Neuronal stem cell (in vitro differentiated cells): ENCODE measurements around the gene VPREB3.

Experiments used
- DNase-seq: peaks from one replicate; pipeline ENCODE4 v3.0.0-alpha.2; 2013; ENCODE audit warnings: low spot score
- H2AFZ ChIP-seq: one replicate; pipeline ENCODE4 v1.6.1; 2013; ENCODE audit warnings: mild to moderate bottlenecking, low read length, inconsistent platforms
- H2AK5ac ChIP-seq: 2 replicates; pipeline ENCODE4 v1.6.1; 2013; ENCODE audit warnings: low read depth, mild to moderate bottlenecking, inconsistent platforms, low read length, moderate library complexity, mixed read lengths
- H2BK120ac ChIP-seq: 2 replicates; pipeline ENCODE4 v1.6.1; 2013; ENCODE audit warnings: low read depth, mild to moderate bottlenecking, inconsistent platforms, low read length, moderate library complexity, mixed read lengths
- H2BK12ac ChIP-seq: one replicate; pipeline ENCODE4 v1.6.1; 2013; ENCODE audit warnings: low read length, inconsistent platforms
- H2BK15ac ChIP-seq: 2 replicates; pipeline ENCODE4 v1.6.1; 2013; ENCODE audit warnings: mild to moderate bottlenecking, low read length, inconsistent platforms, mixed read lengths
- H2BK5ac ChIP-seq: one replicate; pipeline ENCODE4 v1.6.1; 2013; ENCODE audit warnings: inconsistent platforms, mild to moderate bottlenecking, low read length, moderate library complexity
- H3K14ac ChIP-seq: one replicate; pipeline ENCODE4 v1.6.1; 2013; ENCODE audit warnings: low read length, inconsistent platforms
- H3K18ac ChIP-seq: 2 replicates; pipeline ENCODE4 v1.6.1; 2013; ENCODE audit warnings: low read length, inconsistent platforms
- H3K23ac ChIP-seq: 2 replicates; pipeline ENCODE4 v1.6.1; 2013; ENCODE audit warnings: low read depth, mild to moderate bottlenecking, mixed read lengths, low read length, inconsistent platforms; ENCODE audit not compliant: poor library complexity
- H3K27ac ChIP-seq: replicated peaks from 3 replicates; pipeline ENCODE4 v1.5.1; 2013; ENCODE audit warnings: low read length, inconsistent platforms
- H3K27me3 ChIP-seq, 3 experiments: 2 replicates each; pipeline ENCODE4 v1.6.1; 2013; ENCODE audit warnings: low read length in 3 of 3, mild to moderate bottlenecking in 2 of 3, inconsistent platforms in 1 of 3, low read depth in 1 of 3, mixed read lengths in 1 of 3, moderate library complexity in 1 of 3; ENCODE audit not compliant: control insufficient read depth in 3 of 3, insufficient read depth in 3 of 3
- H3K36me3 ChIP-seq, 2 donors: replicated peaks in 1 of 2; 2 replicates each; pipeline ENCODE4 v1.6.1; 2013; ENCODE audit warnings: low read length in 2 of 2; ENCODE audit not compliant: control insufficient read depth in 2 of 2, insufficient read depth in 2 of 2
- H3K4ac ChIP-seq: 2 replicates; pipeline ENCODE4 v1.6.1; 2013; ENCODE audit warnings: inconsistent platforms, mild to moderate bottlenecking, low read length, moderate library complexity
- H3K4me1 ChIP-seq, 2 donors: 1 replicate in 1 of 2; 2 replicates in 1 of 2; pipeline ENCODE4 v1.6.1; 2013; ENCODE audit warnings: low read length in 2 of 2, low read depth in 1 of 2; ENCODE audit not compliant: control insufficient read depth in 2 of 2, insufficient read depth in 1 of 2
- H3K4me2 ChIP-seq: one replicate; pipeline ENCODE4 v1.6.1; 2013; ENCODE audit warnings: mild to moderate bottlenecking, low read length, inconsistent platforms; ENCODE audit not compliant: insufficient read depth, poor library complexity, severe bottlenecking
- H3K4me3 ChIP-seq, 2 donors: 2 replicates each; pipeline ENCODE4 v1.5.1; 2013; ENCODE audit warnings: low read length in 2 of 2, mild to moderate bottlenecking in 2 of 2, inconsistent platforms in 1 of 2, moderate library complexity in 1 of 2
- H3K79me1 ChIP-seq: one replicate; pipeline ENCODE4 v1.6.1; 2013; ENCODE audit warnings: low read depth, mild to moderate bottlenecking, inconsistent platforms, low read length, moderate library complexity
- H3K9ac ChIP-seq: one replicate; pipeline ENCODE4 v1.6.1; 2013; ENCODE audit warnings: mild to moderate bottlenecking, low read depth, low read length, inconsistent platforms; ENCODE audit not compliant: poor library complexity
- H3K9me3 ChIP-seq, 2 donors: replicated peaks in 1 of 2; 2 replicates each; pipeline versions ENCODE3 to v1.6.1; 2013; ENCODE audit warnings: low read length in 2 of 2, mild to moderate bottlenecking in 2 of 2, inconsistent platforms in 1 of 2, low read depth in 1 of 2, mixed read lengths in 1 of 2, moderate library complexity in 1 of 2; ENCODE audit not compliant: control insufficient read depth in 2 of 2, insufficient read depth in 1 of 2
- H4K8ac ChIP-seq: one replicate; pipeline ENCODE4 v1.6.1; 2013; ENCODE audit warnings: low read depth, mild to moderate bottlenecking, inconsistent platforms, low read length, moderate library complexity
- H4K91ac ChIP-seq: one replicate; pipeline ENCODE4 v1.6.1; 2013; ENCODE audit warnings: low read length, low read depth, mild to moderate bottlenecking, inconsistent platforms; ENCODE audit not compliant: poor library complexity
- WGBS, 2 donors: extraction: QIAGEN DNeasy Blood & Tissue Kit; methylation state at CpG; one replicate each; pipeline ENCODE4 v1.1.7; 2013; ENCODE audit warnings: missing lambda C conversion rate in 2 of 2, mixed read lengths in 1 of 2; ENCODE audit not compliant: insufficient read length in 2 of 2, insufficient replicate concordance in 1 of 2; ENCODE audit errors: extremely low coverage in 2 of 2; 5-methylcytosine and 5-hydroxymethylcytosine counted together

VPREB3 gene

GRCh38 chr22:23759566-23759965 is 5.3 kb upstream of the VPREB3 start:
- no CpG with 5 or more reads among the region's 4 CpGs for WGBS, 2 donors
- no peak overlapping the region for H2BK120ac ChIP-seq
- no peak overlapping the region for H3K23ac ChIP-seq
- no peak overlapping the region for H4K91ac ChIP-seq
- H3K27ac ChIP-seq, result no peak overlapping the region
- H2BK15ac ChIP-seq, result no peak overlapping the region
- no peak overlapping the region for H4K8ac ChIP-seq
- H3K18ac ChIP-seq, result no peak overlapping the region
- H3K4ac ChIP-seq, result no peak overlapping the region
- H3K4me3 ChIP-seq, result no peak overlapping the region
- H3K4me1 ChIP-seq, result peaks cover 9 to 17% of the 10 kb centered on the region in 2 donors
- no peaks in the 10 kb centered on the region for H3K79me1 ChIP-seq
- no peaks in the 10 kb centered on the region for H3K36me3 ChIP-seq
- H3K4me2 ChIP-seq, result no peak overlapping the region
- H3K27me3 ChIP-seq, result no peaks in the 10 kb centered on the region
- no peak for DNase-seq
- H2BK12ac ChIP-seq, result no peak overlapping the region
- no peak overlapping the region for H3K14ac ChIP-seq
- H2AFZ ChIP-seq, result no peak overlapping the region
- H2AK5ac ChIP-seq, result no peak overlapping the region
- H3K9ac ChIP-seq, result no peak overlapping the region
- no peaks in the 10 kb centered on the region for H3K9me3 ChIP-seq
- H2BK5ac ChIP-seq, result no peak overlapping the region

- no peaks in the 10 kb centered on the region for H3K27me3 ChIP-seq
- no peak overlapping the region for H3K4me3 ChIP-seq
- H3K23ac ChIP-seq, result no peak overlapping the region
- H3K4me2 ChIP-seq, result no peak overlapping the region
- no peak overlapping the region for H2BK5ac ChIP-seq
- no peak overlapping the region for H4K8ac ChIP-seq
- H2BK15ac ChIP-seq, result no peak overlapping the region
- H2BK12ac ChIP-seq, result no peak overlapping the region
- no peak overlapping the region for H3K27ac ChIP-seq
- no peak overlapping the region for H2BK120ac ChIP-seq
- H3K18ac ChIP-seq, result no peak overlapping the region
- no peak overlapping the region for H3K4ac ChIP-seq
- no peak overlapping the region for H2AFZ ChIP-seq
- H2AK5ac ChIP-seq, result no peak overlapping the region
- H3K79me1 ChIP-seq, result no peaks in the 10 kb centered on the region
- no peaks in the 10 kb centered on the region for H3K9me3 ChIP-seq
- H3K9ac ChIP-seq, result no peak overlapping the region
- no peak overlapping the region for H4K91ac ChIP-seq
- DNase-seq, result no peak
- H3K4me1 ChIP-seq, result no peaks in the 10 kb centered on the region
- no peaks in the 10 kb centered on the region for H3K36me3 ChIP-seq
- H3K14ac ChIP-seq, result no peak overlapping the region
- no CpG with 5 or more reads among the region's 4 CpGs for WGBS, 2 donors
Measured at GRCh38 chr22:23756891-23757290, 2.7 kb upstream of the VPREB3 start.

GRCh38 chr22:23755711-23756110 is 1.5 kb upstream of the VPREB3 start:
- H4K91ac ChIP-seq, result no peak overlapping the region
- no peak overlapping the region for H2AK5ac ChIP-seq
- no peak overlapping the region for H3K23ac ChIP-seq
- no peaks in the 10 kb centered on the region for H3K79me1 ChIP-seq
- no peaks in the 10 kb centered on the region for H3K4me1 ChIP-seq
- no peak overlapping the region for H2BK5ac ChIP-seq
- no peak overlapping the region for H3K4ac ChIP-seq
- no peak overlapping the region for H2BK15ac ChIP-seq
- H4K8ac ChIP-seq, result no peak overlapping the region
- H3K27ac ChIP-seq, result no peak overlapping the region
- H3K4me3 ChIP-seq, result no peak overlapping the region
- H3K4me2 ChIP-seq, result no peak overlapping the region
- DNase-seq, result no peak
- no peaks in the 10 kb centered on the region for H3K9me3 ChIP-seq
- no peak overlapping the region for H2AFZ ChIP-seq
- H3K36me3 ChIP-seq, result no peaks in the 10 kb centered on the region
- H3K18ac ChIP-seq, result no peak overlapping the region
- H3K14ac ChIP-seq, result no peak overlapping the region
- H3K27me3 ChIP-seq, result no peaks in the 10 kb centered on the region
- H3K9ac ChIP-seq, result no peak overlapping the region
- no peak overlapping the region for H2BK12ac ChIP-seq
- no peak overlapping the region for H2BK120ac ChIP-seq
- WGBS, 2 donors, result no CpG with 5 or more reads among the region's 8 CpGs

GRCh38 chr22:23754980-23755636 is 883 bp upstream of the VPREB3 start:
- H3K18ac ChIP-seq, result no peak overlapping the region
- H4K8ac ChIP-seq, result no peak overlapping the region
- H3K27ac ChIP-seq, result no peak overlapping the region
- H4K91ac ChIP-seq, result no peak overlapping the region
- no peak overlapping the region for H2BK12ac ChIP-seq
- no peak overlapping the region for H2BK120ac ChIP-seq
- no peak overlapping the region for H2BK15ac ChIP-seq
- H2AK5ac ChIP-seq, result no peak overlapping the region
- H3K9me3 ChIP-seq, result no peaks in the 10 kb centered on the region
- no peak overlapping the region for H2BK5ac ChIP-seq
- WGBS, 2 donors, result no CpG with 5 or more reads among the region's 6 CpGs
- H3K9ac ChIP-seq, result no peak overlapping the region
- no peak overlapping the region for H2AFZ ChIP-seq
- no peaks in the 10 kb centered on the region for H3K79me1 ChIP-seq
- DNase-seq, result no peak
- no peak overlapping the region for H3K23ac ChIP-seq
- H3K4me2 ChIP-seq, result no peak overlapping the region
- no peak overlapping the region for H3K4me3 ChIP-seq
- H3K4me1 ChIP-seq, result peaks cover 0 to 1% of the 10 kb centered on the region in 2 donors
- H3K36me3 ChIP-seq, result no peaks in the 10 kb centered on the region
- H3K27me3 ChIP-seq, result no peaks in the 10 kb centered on the region
- H3K14ac ChIP-seq, result no peak overlapping the region
- no peak overlapping the region for H3K4ac ChIP-seq
